HL-60/S4 treated with phorbol 12-myristate 13-acetate at 8.2 ng/mL for 4 days and 3 days (cell line): ENCODE data around the gene SYPL1.

Source experiments
- in situ Hi-C: fragments of 300-500 bp; cut with MboI; formaldehyde crosslinking; loops from 2 replicates; pipeline ENCODE4 v1.15.0; 2022; ENCODE audit warnings: low sequenced_read_pairs

Gene SYPL1

GRCh38 chr7:106068986-106069385 is 43.1 kb downstream of the SYPL1 start:
- in situ Hi-C loops, result no loop called here

- in situ Hi-C loops, result no loop called here
Measured at GRCh38 chr7:106068538-106068961, 43.6 kb downstream of the SYPL1 start.

- in situ Hi-C loops, result no loop called here
Measured at GRCh38 chr7:106067678-106068077, 44.4 kb downstream of the SYPL1 start.

- in situ Hi-C loops, result no loop called here
Measured at GRCh38 chr7:106065575-106066500, 46.3 kb downstream of the SYPL1 start.

GRCh38 chr7:106064771-106065574 is 47.1 kb downstream of the SYPL1 start:
- in situ Hi-C loops, result no loop called here

GRCh38 chr7:106064316-106064715 is 47.8 kb downstream of the SYPL1 start:
- in situ Hi-C loops, result no loop called here

- in situ Hi-C loops, result no loop called here
Measured at GRCh38 chr7:106063692-106064091, 48.4 kb downstream of the SYPL1 start.

- in situ Hi-C loops, result no loop called here
Measured at GRCh38 chr7:106063024-106063423, 49.1 kb downstream of the SYPL1 start.

- in situ Hi-C loops, result no loop called here
Measured at GRCh38 chr7:106062521-106062931, 49.6 kb downstream of the SYPL1 start.

- in situ Hi-C loops, result no loop called here
Measured at GRCh38 chr7:106062006-106062405, 50.1 kb downstream of the SYPL1 start.

- in situ Hi-C loops, result no loop called here
Measured at GRCh38 chr7:106061301-106061979, 50.7 kb downstream of the SYPL1 start.

GRCh38 chr7:106060394-106060920 is 51.7 kb downstream of the SYPL1 start:
- in situ Hi-C loops, result no loop called here

GRCh38 chr7:106059556-106059955 is 52.6 kb downstream of the SYPL1 start:
- in situ Hi-C loops, result loop anchor here (5.0 kb wide), 1 partner anchor 93 kb away; no protein-coding TSS in a partner anchor

- in situ Hi-C loops, result loop anchor here (5.0 kb wide), 1 partner anchor 93 kb away; no protein-coding TSS in a partner anchor
Measured at GRCh38 chr7:106058928-106059324, 53.2 kb downstream of the SYPL1 start.

GRCh38 chr7:106057962-106058927 is 53.9 kb downstream of the SYPL1 start:
- in situ Hi-C loops, result loop anchor here (5.0 kb wide), 1 partner anchor 94 kb away; no protein-coding TSS in a partner anchor

- in situ Hi-C loops, result loop anchor here (5.0 kb wide), 1 partner anchor 95 kb away; no protein-coding TSS in a partner anchor
Measured at GRCh38 chr7:106057204-106057961, 54.7 kb downstream of the SYPL1 start.

GRCh38 chr7:106056513-106057203 is 55.5 kb downstream of the SYPL1 start:
- in situ Hi-C loops, result loop anchor here (5.0 kb wide), 1 partner anchor 96 kb away; no protein-coding TSS in a partner anchor

- in situ Hi-C loops, result loop anchor here (5.0 kb wide), 1 partner anchor 97 kb away; no protein-coding TSS in a partner anchor
Measured at GRCh38 chr7:106054971-106055532, 57.1 kb downstream of the SYPL1 start.
